SU-DHL-6 (cell line): ENCODE data around the gene PLAGL1.

Source experiments
- EZH2phosphoT487 ChIP-seq: fragments of 200-600 bp; sonication (generic), shearing (Covaris generic); conservative IDR thresholded peaks from 2 replicates; pipeline ENCODE4 v1.6.1; 2018; ENCODE audit warnings: mild to moderate bottlenecking, antibody characterized with exemption, low read length, moderate library complexity, mixed read lengths
- TF ChIP-seq, protein P1 (sequence below): fragments of 200-600 bp; sonication (generic); IDR thresholded peaks from one replicate; pipeline ENCODE4 v1.5.1; 2017; ENCODE audit warnings: antibody characterized with exemption, mild to moderate bottlenecking, low read length, moderate library complexity; ENCODE audit not compliant: insufficient read depth, poor library complexity, severe bottlenecking

DNA sequence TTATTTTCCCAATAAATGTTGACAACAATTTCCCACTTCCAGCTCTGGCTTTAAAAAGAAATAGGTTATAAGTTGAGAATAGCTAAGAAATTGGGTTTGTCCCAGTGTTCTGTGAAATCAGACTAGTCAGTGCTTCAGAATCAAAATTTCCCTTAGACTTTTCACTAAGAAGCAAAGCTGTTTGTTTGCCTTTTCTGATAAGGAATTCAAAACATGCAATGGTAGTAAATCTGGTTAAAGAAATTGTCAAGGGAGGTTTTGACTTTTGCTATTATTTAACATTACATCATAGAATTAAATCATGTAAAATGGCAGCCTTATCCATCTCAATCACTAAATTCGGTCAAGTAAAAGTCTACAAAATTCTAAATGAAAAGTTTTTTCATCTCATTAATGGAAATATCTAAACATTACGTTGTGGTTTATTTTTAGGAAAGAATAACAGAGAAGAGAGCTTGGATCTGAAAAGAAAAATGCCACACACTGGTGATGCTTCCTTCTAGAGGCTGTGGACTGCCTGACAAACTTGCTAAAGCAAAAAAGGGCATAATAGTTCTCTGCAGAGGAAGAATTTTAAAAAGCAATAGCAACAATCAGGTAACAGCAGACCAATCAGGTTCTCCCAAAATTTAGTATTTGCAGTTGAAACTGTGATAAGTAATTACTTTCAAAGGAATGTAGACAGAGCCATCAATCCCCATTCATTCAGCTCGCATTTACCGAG lies 36.4 kb downstream of the PLAGL1 start:
- TF ChIP-seq, protein P1, sequence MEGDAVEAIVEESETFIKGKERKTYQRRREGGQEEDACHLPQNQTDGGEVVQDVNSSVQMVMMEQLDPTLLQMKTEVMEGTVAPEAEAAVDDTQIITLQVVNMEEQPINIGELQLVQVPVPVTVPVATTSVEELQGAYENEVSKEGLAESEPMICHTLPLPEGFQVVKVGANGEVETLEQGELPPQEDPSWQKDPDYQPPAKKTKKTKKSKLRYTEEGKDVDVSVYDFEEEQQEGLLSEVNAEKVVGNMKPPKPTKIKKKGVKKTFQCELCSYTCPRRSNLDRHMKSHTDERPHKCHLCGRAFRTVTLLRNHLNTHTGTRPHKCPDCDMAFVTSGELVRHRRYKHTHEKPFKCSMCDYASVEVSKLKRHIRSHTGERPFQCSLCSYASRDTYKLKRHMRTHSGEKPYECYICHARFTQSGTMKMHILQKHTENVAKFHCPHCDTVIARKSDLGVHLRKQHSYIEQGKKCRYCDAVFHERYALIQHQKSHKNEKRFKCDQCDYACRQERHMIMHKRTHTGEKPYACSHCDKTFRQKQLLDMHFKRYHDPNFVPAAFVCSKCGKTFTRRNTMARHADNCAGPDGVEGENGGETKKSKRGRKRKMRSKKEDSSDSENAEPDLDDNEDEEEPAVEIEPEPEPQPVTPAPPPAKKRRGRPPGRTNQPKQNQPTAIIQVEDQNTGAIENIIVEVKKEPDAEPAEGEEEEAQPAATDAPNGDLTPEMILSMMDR: no peak
- TF ChIP-seq EZH2phosphoT487: no peak
